ENCODE data around the gene UNC45B. TPM values are rescaled to one million over a fixed set of nuclear protein-coding genes. Genes with fewer than 3 reads are reported as not detected.
"Not testable (repeated sequence)": the region's sequence is repeated elsewhere in the genome, so short reads cannot be mapped to it uniquely, and the experiment has no call there.

UNC45B gene
- polyA plus RNA-seq, 1 donor, result 0.08 TPM

- DNase-seq, result no peak
These were observed 74.8 kb downstream of the UNC45B start for GRCh38 chr17:35222452-35222851.

- no peak for DNase-seq
These were observed 76.8 kb downstream of the UNC45B start for GRCh38 chr17:35224436-35224835.

DNA sequence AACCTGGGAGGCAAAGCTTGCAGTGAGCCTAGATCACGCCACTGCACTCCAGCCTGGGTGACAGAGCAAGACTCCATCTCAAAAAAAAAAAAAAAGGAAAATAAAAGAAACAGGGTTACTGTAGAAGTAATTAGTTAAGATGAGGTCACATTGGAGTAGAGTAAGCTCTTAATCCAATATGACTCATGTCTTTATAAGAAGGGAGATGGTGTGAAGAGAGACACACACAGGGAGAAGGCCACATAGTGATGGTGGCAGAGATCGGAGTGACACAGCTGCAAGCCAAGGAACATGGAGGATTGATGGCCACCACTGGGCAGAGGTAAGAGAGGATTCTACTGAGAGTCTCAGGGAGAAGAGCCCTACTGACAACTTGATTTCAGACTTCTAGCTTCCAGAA lies 79.9 kb downstream of the UNC45B start:
- no peak for DNase-seq

DNA sequence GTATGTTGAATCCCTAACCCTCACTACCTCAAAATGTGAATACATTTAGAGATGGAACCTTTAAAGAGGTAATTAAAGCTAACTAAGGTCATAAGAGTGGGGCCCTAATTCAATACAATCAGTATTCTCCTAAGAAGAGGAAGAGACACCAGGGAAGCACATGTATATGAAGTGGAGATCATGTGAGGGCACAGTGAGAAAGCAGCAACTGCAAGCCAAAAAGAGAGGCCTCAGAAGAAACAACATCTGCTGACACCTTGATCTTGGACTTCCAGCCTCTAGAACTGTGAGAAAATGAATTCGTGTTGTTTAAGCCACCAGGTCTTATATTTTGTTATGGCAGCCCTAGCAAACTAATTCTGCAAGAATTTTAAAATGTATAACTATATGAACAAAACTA lies 82.0 kb downstream of the UNC45B start:
- DNase-seq, result no peak

GRCh38 chr17:35234315-35234714 lies 86.7 kb downstream of the UNC45B start:
- DNase-seq, result not testable (repeated sequence)

DNA sequence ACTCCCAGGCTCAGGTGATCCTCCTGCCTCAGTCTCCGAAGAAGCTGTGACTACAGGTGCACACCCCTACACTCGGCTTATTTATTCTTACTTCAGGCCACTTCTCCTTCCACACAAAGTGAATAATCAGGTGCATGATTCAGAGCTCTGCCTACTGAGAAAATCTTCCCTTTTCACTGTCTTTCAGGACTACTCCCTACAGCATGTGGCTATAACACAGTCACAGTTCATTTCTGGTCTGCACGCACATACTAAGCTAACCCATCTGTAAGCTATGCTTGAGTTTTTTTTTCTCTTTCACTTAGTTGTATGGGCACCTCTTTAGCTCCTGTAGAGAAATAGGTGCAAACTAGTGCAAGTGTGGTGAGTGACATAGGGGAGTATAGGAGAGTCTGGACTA lies 87.7 kb downstream of the UNC45B start:
- DNase-seq, result no peak

- DNase-seq, result no peak
These were observed 88.3 kb downstream of the UNC45B start for GRCh38 chr17:35235917-35236316.

DNA sequence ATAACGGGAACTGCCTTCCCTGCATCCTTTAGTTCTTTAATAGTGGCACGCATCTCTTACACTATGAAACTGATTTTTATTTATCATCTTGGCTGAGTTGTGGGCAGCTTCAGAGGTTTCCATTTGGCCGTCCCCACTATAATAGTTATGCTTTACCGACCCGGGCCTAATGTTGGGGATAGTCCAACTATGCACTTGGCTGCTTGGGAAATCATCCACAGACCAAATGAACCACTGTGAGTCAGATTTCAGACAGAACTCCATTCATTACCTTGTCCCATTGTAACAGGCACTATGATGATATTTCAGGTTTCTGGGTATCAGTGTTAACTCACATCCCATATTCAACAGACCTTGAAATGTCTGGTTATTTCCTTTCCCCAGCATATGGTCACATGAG lies 89.2 kb downstream of the UNC45B start:
- no peak for DNase-seq

GRCh38 chr17:35238821-35239220 lies 91.2 kb downstream of the UNC45B start:
- no peak for DNase-seq

Other genes with a start within 250 kb of the UNC45B start
- 7.1 TPM for gene CCT6B, start 186.4 kb upstream of the UNC45B start, polyA plus RNA-seq (ENCODE audit: insufficient read length)
- gene ZNF830, start 186.3 kb upstream of the UNC45B start, polyA plus RNA-seq (ENCODE audit: insufficient read length), result 24.9 TPM
- 47.4 TPM for gene LIG3, start 167.3 kb upstream of the UNC45B start, polyA plus RNA-seq (ENCODE audit: insufficient read length)
- 25.9 TPM for gene RFFL, start 84.1 kb upstream of the UNC45B start, polyA plus RNA-seq (ENCODE audit: insufficient read length)
- 14.3 TPM for gene RAD51D, start 28.0 kb upstream of the UNC45B start, polyA plus RNA-seq (ENCODE audit: insufficient read length)
- gene FNDC8, start 26.2 kb upstream of the UNC45B start, polyA plus RNA-seq (ENCODE audit: insufficient read length), result not detected
- gene NLE1, start 5.5 kb upstream of the UNC45B start, polyA plus RNA-seq (ENCODE audit: insufficient read length), result 15.4 TPM
- gene SLC35G3, start 46.6 kb downstream of the UNC45B start, polyA plus RNA-seq (ENCODE audit: insufficient read length), result not detected
- 16.3 TPM for gene SLFN5, start 95.3 kb downstream of the UNC45B start, polyA plus RNA-seq (ENCODE audit: insufficient read length)
- 11.6 TPM for gene SLFN11, start 225.8 kb downstream of the UNC45B start, polyA plus RNA-seq (ENCODE audit: insufficient read length)